ENCODE data around the gene KLK4.
"Not testable (repeated sequence)": the region's sequence is repeated elsewhere in the genome, so short reads cannot be mapped to it uniquely, and the experiment has no call there.

Gene KLK4

GRCh38 chr19:50898018-50898417, 13.2 kb downstream of the KLK4 start:
- Mint-ChIP-seq H3K27ac (no peak overlapping the region), H3K4me3 (no peak overlapping the region), H3K36me3 (ENCODE audit: low read depth) (no peaks in the 10 kb centered on the region), H3K27me3 (ENCODE audit: low read depth, poor library complexity) (peaks cover 46% of the 10 kb centered on the region), H3K9me3 (peaks cover 13% of the 10 kb centered on the region), H3K4me1 (no peaks in the 10 kb centered on the region)
- no peak for TF ChIP-seq CTCF (IDR thresholded peaks at IDR 0.05)
- no peak for DNase-seq

DNA sequence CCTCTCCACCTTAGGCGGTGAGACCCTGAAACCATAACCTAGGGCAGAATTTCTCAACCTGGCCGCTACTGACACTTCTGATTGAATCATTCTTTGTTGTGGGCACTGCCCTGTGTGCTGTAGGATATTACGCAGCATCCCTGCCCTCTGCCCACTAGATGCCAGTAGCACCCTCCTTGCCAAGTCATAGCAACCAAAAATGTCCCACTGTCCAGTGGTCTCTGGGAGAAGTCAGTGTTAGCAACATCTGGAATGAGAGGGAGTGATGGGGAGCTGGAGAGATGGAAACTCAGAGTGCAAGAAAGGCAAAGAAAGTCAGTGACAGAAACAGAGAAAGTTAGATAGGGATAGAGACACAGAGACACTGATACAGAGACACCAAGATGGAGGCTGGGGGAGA, 13.6 kb downstream of the KLK4 start:
- Mint-ChIP-seq H3K9me3 (peaks cover 13% of the 10 kb centered on the region), H3K27me3 (ENCODE audit: low read depth, poor library complexity) (peaks cover 46% of the 10 kb centered on the region), H3K27ac (no peak overlapping the region), H3K36me3 (ENCODE audit: low read depth) (no peaks in the 10 kb centered on the region), H3K4me3 (no peak overlapping the region), H3K4me1 (no peaks in the 10 kb centered on the region)
- TF ChIP-seq CTCF (IDR thresholded peaks at IDR 0.05): no peak
- DNase-seq: no peak

- H3K27ac Mint-ChIP-seq: no peak overlapping the region
- no peak for TF ChIP-seq CTCF (IDR thresholded peaks at IDR 0.05)
- DNase-seq: no peak
- H3K4me1 Mint-ChIP-seq: no peaks in the 10 kb centered on the region
- H3K36me3 Mint-ChIP-seq (ENCODE audit: low read depth): no peaks in the 10 kb centered on the region
- peaks cover 17% of the 10 kb centered on the region for H3K9me3 Mint-ChIP-seq
- H3K4me3 Mint-ChIP-seq: no peak overlapping the region
- H3K27me3 Mint-ChIP-seq (ENCODE audit: low read depth, poor library complexity): peaks cover 50% of the 10 kb centered on the region
These were observed 14.0 kb downstream of the KLK4 start for GRCh38 chr19:50897191-50897607.

DNA sequence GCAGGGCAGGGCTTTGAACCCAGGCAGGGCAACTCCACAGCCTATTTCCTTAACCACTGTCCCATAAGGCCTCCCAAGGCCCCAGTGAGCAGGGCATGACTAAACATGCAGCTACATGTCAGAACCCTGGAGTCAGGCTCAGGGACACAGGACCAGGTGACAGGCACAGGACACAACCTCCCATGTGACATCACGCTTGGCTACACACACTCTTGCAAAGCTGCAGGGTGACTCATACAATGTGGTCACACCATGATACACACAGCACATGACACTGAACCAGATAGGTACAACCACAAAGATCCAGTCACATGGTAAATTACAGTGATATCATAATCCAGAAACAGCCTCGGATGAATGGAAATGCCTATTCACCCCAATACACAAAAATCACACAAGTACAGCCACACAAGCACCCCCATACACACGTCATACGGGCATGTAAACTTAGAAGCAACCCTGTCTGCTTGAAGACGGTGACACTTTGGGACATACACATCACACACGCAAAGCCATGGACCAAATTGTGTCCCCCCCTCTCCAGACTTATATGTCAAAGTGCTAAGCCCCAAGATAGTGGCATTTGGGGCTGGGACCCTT, 14.5 kb downstream of the KLK4 start:
- H3K9me3 Mint-ChIP-seq: peaks cover 19% of the 10 kb centered on the region
- no peak for TF ChIP-seq CTCF (IDR thresholded peaks at IDR 0.05)
- no peaks in the 10 kb centered on the region for H3K36me3 Mint-ChIP-seq (ENCODE audit: low read depth)
- peaks cover 55% of the 10 kb centered on the region for H3K27me3 Mint-ChIP-seq (ENCODE audit: low read depth, poor library complexity)
- H3K4me1 Mint-ChIP-seq: no peaks in the 10 kb centered on the region
- DNase-seq: no peak
- H3K27ac Mint-ChIP-seq: no peak overlapping the region
- H3K4me3 Mint-ChIP-seq: no peak overlapping the region

- not testable (repeated sequence) for H3K4me3 Mint-ChIP-seq; DNase-seq; H3K27ac Mint-ChIP-seq; H3K4me1 Mint-ChIP-seq; H3K36me3 Mint-ChIP-seq (ENCODE audit: low read depth)
- Mint-ChIP-seq H3K27me3 (ENCODE audit: low read depth, poor library complexity) (peaks cover 61% of the 10 kb centered on the region), H3K9me3 (peaks cover 19% of the 10 kb centered on the region)
These were observed 15.1 kb downstream of the KLK4 start for GRCh38 chr19:50896089-50896590.

DNA sequence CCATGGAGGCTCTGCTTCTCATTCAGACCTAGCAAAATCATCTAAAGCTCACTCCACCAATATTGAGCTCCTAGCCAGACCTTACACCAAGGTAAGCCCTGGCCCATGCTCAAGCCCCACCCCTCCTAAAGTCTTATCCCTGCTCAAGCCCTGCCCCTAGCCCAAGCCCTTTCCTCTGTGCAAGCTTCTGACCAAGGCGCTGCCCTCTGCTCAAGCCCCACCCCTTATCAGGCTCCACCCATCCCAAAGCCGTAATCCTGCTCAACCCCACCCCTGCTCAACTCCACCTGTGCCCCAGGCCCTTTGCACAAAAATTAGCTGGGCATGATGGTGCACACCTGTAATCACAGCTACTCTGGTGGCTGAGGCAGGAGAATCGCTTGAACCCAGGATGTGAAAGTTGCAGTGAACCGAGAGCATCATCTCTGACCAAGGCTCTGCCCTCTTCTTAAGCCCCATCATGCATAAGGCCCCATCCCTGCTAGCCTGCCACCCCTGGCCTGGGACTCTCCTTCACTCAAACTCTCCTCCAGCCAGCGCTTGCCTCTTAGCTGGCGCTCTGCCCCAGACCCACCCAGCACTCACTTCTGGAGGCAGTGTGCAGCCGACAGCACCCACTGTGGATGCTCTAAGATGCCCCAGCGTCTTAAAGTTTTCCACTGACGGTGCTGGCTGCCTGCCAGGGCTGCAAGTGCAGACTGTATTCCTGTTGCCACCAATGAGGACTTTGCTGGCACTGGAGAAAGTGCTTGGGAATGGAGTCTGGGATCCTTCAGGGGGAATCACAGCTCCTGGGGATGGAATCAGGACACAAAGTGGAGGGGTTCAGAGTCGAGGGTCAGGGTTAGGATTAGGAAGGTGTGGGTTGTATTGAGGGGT, 16.5 kb downstream of the KLK4 start:
- no peaks in the 10 kb centered on the region for H3K4me1 Mint-ChIP-seq
- H3K27me3 Mint-ChIP-seq (ENCODE audit: low read depth, poor library complexity): peaks cover 66% of the 10 kb centered on the region
- no peaks in the 10 kb centered on the region for H3K36me3 Mint-ChIP-seq (ENCODE audit: low read depth)
- H3K27ac Mint-ChIP-seq: no peak overlapping the region
- DNase-seq: no peak
- no peak overlapping the region for H3K4me3 Mint-ChIP-seq
- no peak for TF ChIP-seq CTCF (IDR thresholded peaks at IDR 0.05)
- peaks cover 19% of the 10 kb centered on the region for H3K9me3 Mint-ChIP-seq

Data from nephron progenitor cell (in vitro differentiated cells).